Central memory CD8-positive, alpha-beta T cell (primary cell): ENCODE results near the gene ERCC6L2.
A peak's percentile ranks its signal among the peaks of the same experiment; 100 is the strongest.

ENCODE experiments used
- ATAC-seq: fragments of 150-1000 bp; cut with Tn5 transposase; replicated peaks from 2 replicates; pipeline ENCODE4 v1.10.0; 2022; ENCODE audit warnings: mild to moderate bottlenecking, moderate FRiP score, moderate number of reproducible peaks; ENCODE audit not compliant: poor library complexity, severe bottlenecking; ENCODE audit errors: extremely low read depth
- DNase-seq, 2 donors: peaks; one replicate each; pipeline ENCODE4 v3.0.0; 2021; ENCODE audit warnings: low spot score in 2 of 2
- H3K27ac Mint-ChIP-seq: one replicate; pipeline ENCODE4 v1.8.0; 2022; ENCODE audit warnings: low read depth, mild to moderate bottlenecking, moderate library complexity, mixed read lengths
- H3K27me3 Mint-ChIP-seq: one replicate; pipeline ENCODE4 v1.8.0; 2022; ENCODE audit warnings: mixed read lengths
- H3K36me3 Mint-ChIP-seq: one replicate; pipeline ENCODE4 v1.8.0; 2022; ENCODE audit warnings: mild to moderate bottlenecking, moderate library complexity, mixed read lengths; ENCODE audit not compliant: insufficient read depth
- H3K4me1 Mint-ChIP-seq: one replicate; pipeline ENCODE4 v1.8.0; 2022; ENCODE audit warnings: mixed read lengths
- H3K4me3 Mint-ChIP-seq: one replicate; pipeline ENCODE4 v1.8.0; 2022; ENCODE audit warnings: mild to moderate bottlenecking, moderate library complexity, mixed read lengths
- H3K9me3 Mint-ChIP-seq: one replicate; pipeline ENCODE4 v1.8.0; 2022; ENCODE audit warnings: mixed read lengths

Gene ERCC6L2

DNA sequence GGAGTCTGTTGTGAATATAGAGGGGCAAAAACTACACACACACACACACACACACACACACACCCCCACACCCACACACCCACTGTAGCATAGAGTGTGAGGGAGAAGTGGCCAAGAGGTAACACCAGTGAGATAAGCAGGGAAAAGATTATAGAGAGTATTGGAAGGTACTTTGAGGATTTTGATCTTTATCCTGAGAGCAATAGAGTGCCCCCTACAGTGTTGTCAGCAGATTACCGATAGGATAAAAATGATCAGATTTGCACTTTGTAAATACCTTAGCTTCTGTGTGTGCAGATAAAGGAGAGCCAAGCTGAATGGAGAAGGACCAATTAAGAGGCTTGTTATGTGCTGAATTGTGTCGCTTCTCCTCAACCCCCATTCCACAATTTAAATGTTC is 32.3 kb downstream of the ERCC6L2 start:
- no peaks in the 10 kb centered on the region for H3K9me3 Mint-ChIP-seq
- peaks cover 5% of the 10 kb centered on the region for H3K36me3 Mint-ChIP-seq
- no peak overlapping the region for H3K27ac Mint-ChIP-seq
- no peak for ATAC-seq
- no peaks in the 10 kb centered on the region for H3K27me3 Mint-ChIP-seq
- no peak for DNase-seq
- no peak overlapping the region for H3K4me3 Mint-ChIP-seq
- no peaks in the 10 kb centered on the region for H3K4me1 Mint-ChIP-seq

DNA sequence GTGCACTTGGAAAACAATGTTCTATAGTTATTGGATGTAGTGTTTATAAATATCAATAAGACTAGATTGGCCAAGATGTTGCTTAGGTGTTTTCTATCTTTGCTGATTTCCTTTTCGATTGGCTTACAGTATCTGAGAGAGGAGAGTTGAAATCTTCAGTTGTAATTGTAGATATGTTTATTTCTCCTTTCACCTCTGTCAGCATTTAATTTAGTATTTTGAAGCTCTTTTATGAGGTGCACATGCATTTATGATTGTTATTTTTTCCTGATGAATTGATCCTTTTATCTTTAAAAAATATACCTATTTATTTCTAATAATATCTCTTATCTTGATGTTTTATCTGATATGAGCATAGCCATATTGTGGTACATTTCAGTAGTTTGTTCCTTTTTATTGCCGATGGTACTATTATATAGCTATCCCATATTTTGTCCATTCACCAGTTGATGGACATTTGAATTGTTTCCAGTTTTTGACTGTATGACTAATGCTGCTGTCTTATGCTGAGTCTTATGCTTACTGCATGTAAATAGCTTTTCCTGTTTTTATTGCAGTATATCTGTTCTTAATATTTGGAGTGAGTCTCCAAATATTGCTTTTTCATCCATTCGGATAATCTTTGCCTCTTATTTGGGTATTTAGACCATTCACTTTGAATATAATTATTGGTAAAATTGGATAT is 34.7 kb downstream of the ERCC6L2 start:
- ATAC-seq, result no peak

GRCh38 chr9:95910770-95911340 is 35.4 kb downstream of the ERCC6L2 start:
- no peaks in the 10 kb centered on the region for H3K9me3 Mint-ChIP-seq
- peaks cover 4% of the 10 kb centered on the region for H3K36me3 Mint-ChIP-seq
- ATAC-seq (no peak), DNase-seq (no peak)
- no peak overlapping the region for H3K27ac Mint-ChIP-seq
- no peak overlapping the region for H3K4me3 Mint-ChIP-seq
- no peaks in the 10 kb centered on the region for H3K27me3 Mint-ChIP-seq
- H3K4me1 Mint-ChIP-seq, result peaks cover 5% of the 10 kb centered on the region

More for the DNA sequence above, 34.7 kb downstream of the ERCC6L2 start:
- no peak overlapping the region for H3K27ac Mint-ChIP-seq
- DNase-seq, result no peak
- peaks cover 5% of the 10 kb centered on the region for H3K4me1 Mint-ChIP-seq
- no peaks in the 10 kb centered on the region for H3K27me3 Mint-ChIP-seq
- peaks cover 2% of the 10 kb centered on the region for H3K36me3 Mint-ChIP-seq
- H3K4me3 Mint-ChIP-seq, result no peak overlapping the region
- H3K9me3 Mint-ChIP-seq, result no peaks in the 10 kb centered on the region

DNA sequence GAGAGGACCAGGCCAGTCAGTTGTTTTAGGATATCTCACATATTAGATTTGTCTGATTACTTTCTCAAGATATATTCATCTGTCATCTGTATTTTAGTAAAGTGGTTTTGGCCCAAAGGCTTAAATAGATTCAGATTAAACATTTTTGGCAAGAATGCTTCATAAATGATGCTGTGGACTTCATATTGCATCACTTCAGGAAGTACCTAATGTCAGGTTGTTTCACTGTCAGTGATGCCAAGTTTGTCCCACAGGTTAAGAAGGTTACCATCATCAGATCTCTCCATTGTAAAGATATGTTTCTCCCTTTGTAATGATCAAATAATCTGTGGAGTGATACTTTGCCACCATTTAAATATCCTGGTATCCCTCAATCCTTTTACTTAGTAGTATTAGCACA is 37.3 kb downstream of the ERCC6L2 start:
- peaks cover 13% of the 10 kb centered on the region for H3K36me3 Mint-ChIP-seq
- DNase-seq, result no peak
- H3K4me1 Mint-ChIP-seq, result peaks cover 5% of the 10 kb centered on the region
- ATAC-seq, result no peak
- H3K9me3 Mint-ChIP-seq, result no peaks in the 10 kb centered on the region
- no peak overlapping the region for H3K27ac Mint-ChIP-seq
- no peak overlapping the region for H3K4me3 Mint-ChIP-seq
- no peaks in the 10 kb centered on the region for H3K27me3 Mint-ChIP-seq

DNA sequence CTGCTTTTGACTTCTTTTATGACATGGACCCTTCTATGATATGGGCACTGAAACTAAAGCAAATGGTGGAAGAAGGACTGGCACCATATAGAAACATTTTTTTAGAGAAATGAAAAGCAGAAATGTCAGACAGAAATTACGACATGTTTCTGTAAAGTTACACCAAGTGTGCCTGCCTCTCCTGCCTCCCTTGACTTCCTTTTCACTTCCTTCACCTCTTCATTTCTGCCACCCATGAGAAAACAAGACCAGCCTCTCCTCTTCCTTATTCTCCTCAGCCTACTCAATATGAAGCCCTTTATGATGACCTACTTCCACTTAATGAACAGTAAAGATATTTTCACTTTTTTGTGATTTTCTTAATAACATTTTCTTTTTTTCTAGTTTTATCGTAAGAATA is 44.5 kb downstream of the ERCC6L2 start:
- Mint-ChIP-seq H3K27me3 (no peaks in the 10 kb centered on the region), H3K9me3 (no peaks in the 10 kb centered on the region), H3K4me1 (no peaks in the 10 kb centered on the region), H3K4me3 (no peak overlapping the region), H3K27ac (no peak overlapping the region), H3K36me3 (peaks cover 20% of the 10 kb centered on the region)
- no peak for ATAC-seq
- DNase-seq, result no peak

GRCh38 chr9:95923794-95924193 is 48.3 kb downstream of the ERCC6L2 start:
- DNase-seq, result no peak
- H3K36me3 Mint-ChIP-seq, result peaks cover 11% of the 10 kb centered on the region

GRCh38 chr9:95924987-95925386 is 49.5 kb downstream of the ERCC6L2 start:
- no peak for DNase-seq
- no peaks in the 10 kb centered on the region for H3K9me3 Mint-ChIP-seq
- no peaks in the 10 kb centered on the region for H3K27me3 Mint-ChIP-seq
- no peak overlapping the region for H3K4me3 Mint-ChIP-seq
- no peaks in the 10 kb centered on the region for H3K4me1 Mint-ChIP-seq
- ATAC-seq, result no peak
- H3K27ac Mint-ChIP-seq, result no peak overlapping the region
- peaks cover 17% of the 10 kb centered on the region for H3K36me3 Mint-ChIP-seq

More at GRCh38 chr9:95923794-95924193, 48.3 kb downstream of the ERCC6L2 start:
- no peak overlapping the region for H3K27ac Mint-ChIP-seq
- H3K9me3 Mint-ChIP-seq, result no peaks in the 10 kb centered on the region
- H3K4me3 Mint-ChIP-seq, result no peak overlapping the region
- H3K4me1 Mint-ChIP-seq, result no peaks in the 10 kb centered on the region
- ATAC-seq, result no peak
- no peaks in the 10 kb centered on the region for H3K27me3 Mint-ChIP-seq

GRCh38 chr9:95927271-95928004 is 51.9 kb downstream of the ERCC6L2 start:
- Mint-ChIP-seq H3K36me3 (peaks cover 29% of the 10 kb centered on the region), H3K27me3 (no peaks in the 10 kb centered on the region), H3K4me1 (no peaks in the 10 kb centered on the region), H3K27ac (no peak overlapping the region), H3K4me3 (no peak overlapping the region), H3K9me3 (no peaks in the 10 kb centered on the region)
- ATAC-seq (no peak), DNase-seq (no peak)

DNA sequence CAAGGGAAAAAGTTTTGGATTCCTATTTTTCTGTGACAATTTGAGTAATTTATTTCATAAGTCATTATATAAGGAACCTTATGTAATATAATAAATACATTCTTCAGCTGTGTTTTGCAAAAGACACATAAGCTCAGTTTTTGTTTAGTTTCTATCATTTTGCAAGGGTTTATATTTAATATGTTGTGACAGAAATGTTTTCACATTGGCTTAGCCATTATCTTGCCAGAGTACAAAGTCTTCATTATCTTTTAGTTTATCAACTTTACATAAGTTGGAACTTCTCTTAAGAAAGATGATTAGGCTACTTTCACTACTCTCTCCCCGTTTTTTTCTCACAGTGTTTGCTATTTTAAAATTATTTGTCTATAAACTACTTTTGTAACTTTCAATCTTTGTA is 54.8 kb downstream of the ERCC6L2 start:
- no peak for ATAC-seq
- H3K36me3 Mint-ChIP-seq, result peaks cover 33% of the 10 kb centered on the region
- H3K9me3 Mint-ChIP-seq, result no peaks in the 10 kb centered on the region
- no peaks in the 10 kb centered on the region for H3K4me1 Mint-ChIP-seq
- H3K27me3 Mint-ChIP-seq, result no peaks in the 10 kb centered on the region
- H3K4me3 Mint-ChIP-seq, result no peak overlapping the region
- peak overlapping the region; percentile 9 for H3K27ac Mint-ChIP-seq
- DNase-seq, result no peak

DNA sequence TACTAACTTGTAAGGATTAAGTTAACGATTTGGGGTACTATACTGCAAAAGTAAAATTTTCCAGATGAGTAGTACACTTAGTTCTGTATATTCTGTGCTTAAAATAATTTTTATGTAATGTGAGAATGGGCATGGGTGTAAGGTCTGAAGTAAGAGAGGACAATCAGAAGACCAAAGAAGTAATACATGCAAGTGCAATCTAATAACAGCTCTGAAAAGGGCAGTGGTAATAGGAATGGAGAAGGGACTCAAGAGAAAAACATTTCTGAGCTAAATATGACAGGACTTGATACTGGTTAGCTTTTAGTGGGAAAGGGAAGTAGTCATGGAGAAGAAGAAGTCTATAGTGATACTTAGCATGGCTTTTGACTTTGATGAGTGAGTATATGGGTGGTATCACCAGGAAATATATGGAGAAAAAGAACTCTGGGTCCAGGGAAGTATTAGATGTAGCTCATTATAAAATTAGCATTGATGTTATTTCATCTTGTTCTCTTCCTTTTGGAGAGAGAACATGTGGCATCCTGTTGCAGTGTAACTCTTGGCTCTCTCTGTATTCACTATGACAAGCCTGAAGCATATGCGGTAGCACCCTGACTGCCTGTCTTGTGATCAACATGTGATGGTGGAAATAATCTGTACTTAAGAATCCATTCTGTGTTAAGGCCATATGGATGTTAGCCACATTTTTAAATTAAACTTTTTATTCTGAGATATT is 60.5 kb downstream of the ERCC6L2 start:
- Mint-ChIP-seq H3K4me1 (no peaks in the 10 kb centered on the region), H3K27me3 (no peaks in the 10 kb centered on the region), H3K4me3 (no peak overlapping the region), H3K9me3 (no peaks in the 10 kb centered on the region), H3K27ac (no peak overlapping the region), H3K36me3 (peaks cover 28% of the 10 kb centered on the region)
- DNase-seq (no peak), ATAC-seq (no peak)

DNA sequence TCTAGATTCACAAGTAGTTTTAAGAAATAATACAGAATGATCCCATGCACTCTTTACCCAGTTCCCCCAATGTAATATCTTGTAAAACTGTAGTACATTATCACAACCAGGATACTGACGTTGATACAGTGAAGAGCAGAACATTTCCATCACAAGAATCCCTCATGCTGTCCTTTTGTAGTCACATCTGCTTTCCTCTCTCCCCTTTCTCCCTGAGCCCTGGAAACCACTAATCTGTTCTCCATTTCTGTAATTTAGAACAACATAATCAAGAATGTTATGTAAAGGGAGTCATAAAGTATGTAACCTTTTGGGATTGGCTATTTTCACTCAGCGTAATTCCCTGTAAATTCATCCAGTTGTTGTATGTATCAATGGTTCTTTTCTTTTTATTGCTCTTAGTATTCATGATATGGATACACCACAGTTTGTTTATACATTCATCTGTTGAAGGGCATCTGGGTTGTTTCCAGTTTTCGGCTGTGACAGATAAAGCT is 61.1 kb downstream of the ERCC6L2 start:
- no peak for DNase-seq
- Mint-ChIP-seq H3K27ac (no peak overlapping the region), H3K36me3 (peaks cover 27% of the 10 kb centered on the region), H3K4me3 (no peak overlapping the region), H3K4me1 (no peaks in the 10 kb centered on the region), H3K27me3 (no peaks in the 10 kb centered on the region), H3K9me3 (no peaks in the 10 kb centered on the region)
- ATAC-seq, result no peak

- Mint-ChIP-seq H3K9me3 (no peaks in the 10 kb centered on the region), H3K27me3 (no peaks in the 10 kb centered on the region), H3K4me1 (no peaks in the 10 kb centered on the region), H3K36me3 (peaks cover 26% of the 10 kb centered on the region), H3K4me3 (no peak overlapping the region), H3K27ac (no peak overlapping the region)
- no peak for DNase-seq
- ATAC-seq, result no peak
Measured at GRCh38 chr9:95937131-95937530, 61.6 kb downstream of the ERCC6L2 start.
